GM19452 (cell line): Measurements from ENCODE around the gene OTUD5.

ENCODE experiments used
- ATAC-seq: cut with Tn5 transposase; IDR thresholded peaks from one replicate; pipeline ENCODE4 v1.9.1; 2021; ENCODE audit not compliant: unreplicated experiment

The OTUD5 gene

GRCh38 chrX:48937054-48937907 lies 20.1 kb downstream of the OTUD5 start:
- peak; percentile 56 for ATAC-seq

- ATAC-seq: no peak
Measured at GRCh38 chrX:48936429-48937053, 20.9 kb downstream of the OTUD5 start.

GRCh38 chrX:48935301-48935670 lies 22.1 kb downstream of the OTUD5 start:
- no peak for ATAC-seq

- no peak for ATAC-seq
Measured at GRCh38 chrX:48934581-48935300, 22.7 kb downstream of the OTUD5 start.

GRCh38 chrX:48933757-48934156 lies 23.6 kb downstream of the OTUD5 start:
- no peak for ATAC-seq

GRCh38 chrX:48927736-48928382 lies 29.5 kb downstream of the OTUD5 start:
- ATAC-seq: no peak

GRCh38 chrX:48927123-48927522 lies 30.3 kb downstream of the OTUD5 start:
- ATAC-seq: no peak

- no peak for ATAC-seq
Measured at GRCh38 chrX:48924270-48924669, 33.1 kb downstream of the OTUD5 start.

GRCh38 chrX:48923771-48924170 lies 33.6 kb downstream of the OTUD5 start:
- ATAC-seq: no peak

- no peak for ATAC-seq
Measured at GRCh38 chrX:48920718-48921104, 36.7 kb downstream of the OTUD5 start.

GRCh38 chrX:48919947-48920717 lies 37.3 kb downstream of the OTUD5 start:
- no peak for ATAC-seq

- no peak for ATAC-seq
Measured at GRCh38 chrX:48919360-48919841, 38.0 kb downstream of the OTUD5 start.

GRCh38 chrX:48918643-48919340 lies 38.6 kb downstream of the OTUD5 start, which contains the start of gene PIM2:
PIM2 (minus strand) TSS chrX:48919024; CDS start chrX:48918834, 190 bp downstream.
- ATAC-seq: peak; percentile 68

GRCh38 chrX:48918301-48918642 lies 39.1 kb downstream of the OTUD5 start:
- ATAC-seq: no peak

GRCh38 chrX:48917139-48918001 lies 40.0 kb downstream of the OTUD5 start:
- ATAC-seq: peak; percentile 46

GRCh38 chrX:48914593-48915493 lies 42.6 kb downstream of the OTUD5 start:
- no peak for ATAC-seq

- no peak for ATAC-seq
Measured at GRCh38 chrX:48913605-48914366, 43.6 kb downstream of the OTUD5 start.
